ENCODE measurements around the gene SPATS2. TPM values are rescaled to one million over a fixed set of nuclear protein-coding genes. Genes with fewer than 3 reads are reported as not detected.

SPATS2 gene
- total and polyA plus RNA-seq, 10 of the 15 experiments (the other 5 are each of a cell fraction or from before 2014, with no cell fraction given), result 9.0 to 54.2 (median 27.5) TPM

- TF ChIP-seq PBX3 (IDR thresholded peaks at IDR 0.05; ENCODE audit: insufficient replicate concordance, low read depth, low read length), result no peak
- no peak for TF ChIP-seq RAD51 (IDR thresholded peaks at IDR 0.05)
- TF ChIP-seq POLR2AphosphoS5 (IDR thresholded peaks at IDR 0.05; ENCODE audit: low read length), result peak; percentile 77; the same call in 1 of the 2 replicates
- TF ChIP-seq ATF7 (IDR thresholded peaks at IDR 0.05; ENCODE audit: low read depth), result no peak
- TF ChIP-seq KAT2A (conservative IDR thresholded peaks at IDR 0.05; ENCODE audit: control insufficient read depth, low read depth, low read length), result no peak
Measured at GRCh38 chr12:49322708-49323523, 44.3 kb upstream of the SPATS2 start, which contains the start of gene TROAP (continued).

GRCh38 chr12:49323524-49324097 lies 43.7 kb upstream of the SPATS2 start:
- H3K79me2 ChIP-seq (ENCODE audit: control insufficient read depth, insufficient read depth, low read length), result peaks cover 10% of the 10 kb centered on the region
- intact Hi-C loops (cut with micrococcal nuclease; ENCODE audit: unreplicated experiment) (no loop called here), in situ Hi-C loops (cut with MboI) (no loop called here)
- BruUV-seq (replicated peaks), result TSS peak; percentile 90
- POLR2A ChIA-PET, result interaction anchor here (0.8 to 1.8 kb wide), 10 partner anchors 8 to 340 kb away, joined by 3 to 10 read pairs (median 4); partner anchors contain the start of genes PRPH, SPATS2 and TUBA1B
- H3K4me1 ChIP-seq (ENCODE audit: control insufficient read depth, insufficient read depth, low read length), result peaks cover 9% of the 10 kb centered on the region
- RAD21 ChIA-PET (ENCODE audit: unreplicated experiment), result interaction anchor here (0.5 to 2.2 kb wide), 11 partner anchors 8 to 418 kb away, joined by 3 to 15 read pairs (median 3); partner anchors contain the start of genes SPATS2, TMBIM6 and TUBA1C
- WGBS (ENCODE audit: insufficient coverage, insufficient replicate concordance, low lambda C conversion rate, missing lambda C conversion rate), result 9% methylated on average over 19 of the region's 19 CpGs
- ATAC-seq (no peak; the same call in 2 of the 3 replicates), DNase-seq (ENCODE audit: low read depth, low spot score) (no peak), FAIRE-seq (no peak)
- peaks cover 2 to 4% of the 10 kb centered on the region in 2 experiments; a peak in 3 of 4 replicates for H3K36me3 ChIP-seq (ENCODE audit: control insufficient read depth in 2 of 2, insufficient read depth in 2 of 2, low read length in 1 of 2)
- CTCF ChIA-PET, result interaction anchor here (0.8 to 5.5 kb wide), 11 partner anchors 8 to 470 kb away, joined by 3 to 37 read pairs (median 9); partner anchors contain the start of gene DNAJC22
- H3K4me2 ChIP-seq (ENCODE audit: control insufficient read depth, insufficient read depth), result peak overlapping the region; percentile 93
- SMC1A ChIA-PET (ENCODE audit: uncharacterized antibody, unreplicated experiment), result interaction anchor here (1.1 to 2.0 kb wide), 7 partner anchors 8 to 35 kb away, joined by 3 to 10 read pairs (median 4); partner anchors contain the start of gene DNAJC22
- H3K27me3 ChIP-seq (replicated peaks in 1 of 2; ENCODE audit: control insufficient read depth in 2 of 2, insufficient read depth in 2 of 2, low read length in 1 of 2), result no peaks in the 10 kb centered on the region
- peak overlapping the region; percentile 95 for H2AFZ ChIP-seq (ENCODE audit: control insufficient read depth, low read depth, low read length)
- peak overlapping the region; percentile 87 for H3K27ac ChIP-seq (ENCODE audit: control insufficient read depth, insufficient read depth)
- no peaks in the 10 kb centered on the region for H3K9me3 ChIP-seq (replicated peaks; ENCODE audit: control insufficient read depth, insufficient read depth, low read length)
- peak overlapping the region; percentile 94 for H3K9ac ChIP-seq (ENCODE audit: control insufficient read depth, insufficient read depth, low read length)
- H3K4me3 ChIP-seq, result peak overlapping the region; percentile 95
- TF ChIP-seq WRNIP1 (IDR thresholded peaks at IDR 0.05; ENCODE audit: borderline replicate concordance, low read depth, low read length) (no peak), NFYB (IDR thresholded peaks at IDR 0.05; ENCODE audit: insufficient read depth, low read depth, low read length) (no peak), NFYA (IDR thresholded peaks at IDR 0.05; ENCODE audit: borderline replicate concordance, low read depth, low read length) (no peak), IRF4 (IDR thresholded peaks at IDR 0.05; ENCODE audit: low read depth, low read length) (no peak)
- no peaks in the 10 kb centered on the region for H4K20me1 ChIP-seq (ENCODE audit: control insufficient read depth, insufficient read depth)
